Brain microvascular endothelial cell (primary cell): Measurements from ENCODE around the gene METTL25B.

Experiments used
- DNase-seq: peaks from one replicate; pipeline ENCODE4 v3.0.0-alpha.2; 2020
- H3K27ac ChIP-seq: fragments of 250-450 bp; sonication (Bioruptor Pico); 2 replicates; pipeline ENCODE4 v1.5.1; 2020; ENCODE audit warnings: mild to moderate bottlenecking, moderate library complexity
- H3K27me3 ChIP-seq: fragments of 250-450 bp; sonication (Bioruptor Pico); replicated peaks from 2 replicates; pipeline ENCODE4 v1.5.1; 2020; ENCODE audit warnings: mild to moderate bottlenecking
- H3K36me3 ChIP-seq: fragments of 250-450 bp; sonication (Bioruptor Pico); replicated peaks from 2 replicates; pipeline ENCODE4 v1.5.1; 2020; ENCODE audit warnings: mild to moderate bottlenecking
- H3K4me3 ChIP-seq: 2 replicates; pipeline ENCODE4 v1.5.1; 2011; ENCODE audit warnings: low read depth, mild to moderate bottlenecking, control low read depth, low read length, moderate library complexity
- in situ Hi-C: cut with HindIII; loops from 2 replicates; pipeline ENCODE4 v1.10.0; 2017; ENCODE audit warnings: low sequenced_read_pairs, low pct_ligation_motif_present
- TF ChIP-seq, protein P1 (sequence below): IDR thresholded peaks from 2 replicates; pipeline ENCODE4 v1.5.1; 2011; ENCODE audit warnings: low read depth, mild to moderate bottlenecking, moderate library complexity, low read length, control low read depth, inconsistent platforms; ENCODE audit errors: missing control alignments

METTL25B gene

DNA sequence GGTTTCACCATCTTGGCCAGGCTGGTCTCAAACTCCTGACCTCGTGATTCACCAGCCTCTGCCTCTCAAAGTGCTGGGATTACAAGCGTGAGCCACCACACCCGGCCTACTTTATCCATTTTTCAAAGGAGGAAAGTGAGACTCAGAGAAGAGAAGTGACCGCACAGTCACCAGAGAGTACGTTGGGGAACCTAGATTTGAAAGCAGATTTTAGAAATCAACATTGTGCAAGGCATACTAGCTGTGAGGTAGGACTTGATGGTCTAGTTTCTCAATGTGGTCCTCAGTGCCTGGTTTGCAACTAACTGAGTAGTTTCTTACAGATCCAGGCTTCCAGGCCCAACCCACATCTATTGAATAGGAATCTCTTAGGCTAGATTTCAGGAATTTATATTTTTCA lies 37.4 kb downstream of the METTL25B start:
- in situ Hi-C loops = no loop called here
- TF ChIP-seq, protein P1, sequence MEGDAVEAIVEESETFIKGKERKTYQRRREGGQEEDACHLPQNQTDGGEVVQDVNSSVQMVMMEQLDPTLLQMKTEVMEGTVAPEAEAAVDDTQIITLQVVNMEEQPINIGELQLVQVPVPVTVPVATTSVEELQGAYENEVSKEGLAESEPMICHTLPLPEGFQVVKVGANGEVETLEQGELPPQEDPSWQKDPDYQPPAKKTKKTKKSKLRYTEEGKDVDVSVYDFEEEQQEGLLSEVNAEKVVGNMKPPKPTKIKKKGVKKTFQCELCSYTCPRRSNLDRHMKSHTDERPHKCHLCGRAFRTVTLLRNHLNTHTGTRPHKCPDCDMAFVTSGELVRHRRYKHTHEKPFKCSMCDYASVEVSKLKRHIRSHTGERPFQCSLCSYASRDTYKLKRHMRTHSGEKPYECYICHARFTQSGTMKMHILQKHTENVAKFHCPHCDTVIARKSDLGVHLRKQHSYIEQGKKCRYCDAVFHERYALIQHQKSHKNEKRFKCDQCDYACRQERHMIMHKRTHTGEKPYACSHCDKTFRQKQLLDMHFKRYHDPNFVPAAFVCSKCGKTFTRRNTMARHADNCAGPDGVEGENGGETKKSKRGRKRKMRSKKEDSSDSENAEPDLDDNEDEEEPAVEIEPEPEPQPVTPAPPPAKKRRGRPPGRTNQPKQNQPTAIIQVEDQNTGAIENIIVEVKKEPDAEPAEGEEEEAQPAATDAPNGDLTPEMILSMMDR = no peak
- Histone ChIP-seq H3K4me3 (no peak overlapping the region), H3K27me3 (no peaks in the 10 kb centered on the region), H3K36me3 (peaks cover 6% of the 10 kb centered on the region), H3K27ac (no peak overlapping the region)
- no peak for DNase-seq

DNA sequence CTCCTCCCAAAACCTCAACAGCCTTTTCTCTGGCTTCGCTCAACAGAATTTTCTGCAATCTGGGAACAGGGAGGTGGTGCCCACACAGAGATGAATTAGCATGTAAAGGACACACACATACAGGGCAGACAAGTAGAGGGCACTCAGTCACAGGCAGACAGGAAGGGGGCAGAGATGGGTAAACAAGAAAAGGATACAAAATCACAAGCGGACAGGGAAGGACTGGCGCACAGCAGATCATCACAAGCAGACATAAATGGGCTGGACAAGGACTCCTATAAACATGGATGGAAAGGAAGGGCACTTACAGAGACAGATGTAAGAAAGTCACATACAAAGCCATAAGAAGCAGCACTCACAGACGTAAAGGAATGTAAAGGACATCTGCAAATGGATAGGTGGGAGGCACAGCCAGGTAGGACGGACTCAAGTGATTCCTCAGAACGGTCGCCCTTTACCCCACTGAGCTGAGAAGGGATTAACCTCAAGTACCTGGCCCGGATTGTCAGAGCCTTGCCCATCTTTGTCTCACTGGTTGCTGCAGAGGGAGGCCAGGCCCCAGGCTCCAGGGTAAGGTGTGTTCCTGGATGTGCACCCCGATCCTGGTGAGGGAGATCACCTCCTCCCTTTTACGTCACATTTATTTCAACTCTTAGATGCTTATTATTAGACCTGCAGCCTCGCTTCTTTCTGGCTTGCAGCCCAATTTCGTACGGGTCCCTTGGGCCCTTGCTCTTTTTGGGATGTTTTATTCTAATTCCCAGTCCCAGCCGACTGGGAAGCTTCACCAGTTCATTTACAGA lies 38.2 kb downstream of the METTL25B start:
- DNase-seq = no peak
- H3K36me3 ChIP-seq = peaks cover 9% of the 10 kb centered on the region
- H3K4me3 ChIP-seq = peak overlapping the region; percentile 95
- TF ChIP-seq, protein P1 = no peak
- H3K27me3 ChIP-seq = no peaks in the 10 kb centered on the region
- H3K27ac ChIP-seq = peak overlapping the region; percentile 82
- in situ Hi-C loops = no loop called here

DNA sequence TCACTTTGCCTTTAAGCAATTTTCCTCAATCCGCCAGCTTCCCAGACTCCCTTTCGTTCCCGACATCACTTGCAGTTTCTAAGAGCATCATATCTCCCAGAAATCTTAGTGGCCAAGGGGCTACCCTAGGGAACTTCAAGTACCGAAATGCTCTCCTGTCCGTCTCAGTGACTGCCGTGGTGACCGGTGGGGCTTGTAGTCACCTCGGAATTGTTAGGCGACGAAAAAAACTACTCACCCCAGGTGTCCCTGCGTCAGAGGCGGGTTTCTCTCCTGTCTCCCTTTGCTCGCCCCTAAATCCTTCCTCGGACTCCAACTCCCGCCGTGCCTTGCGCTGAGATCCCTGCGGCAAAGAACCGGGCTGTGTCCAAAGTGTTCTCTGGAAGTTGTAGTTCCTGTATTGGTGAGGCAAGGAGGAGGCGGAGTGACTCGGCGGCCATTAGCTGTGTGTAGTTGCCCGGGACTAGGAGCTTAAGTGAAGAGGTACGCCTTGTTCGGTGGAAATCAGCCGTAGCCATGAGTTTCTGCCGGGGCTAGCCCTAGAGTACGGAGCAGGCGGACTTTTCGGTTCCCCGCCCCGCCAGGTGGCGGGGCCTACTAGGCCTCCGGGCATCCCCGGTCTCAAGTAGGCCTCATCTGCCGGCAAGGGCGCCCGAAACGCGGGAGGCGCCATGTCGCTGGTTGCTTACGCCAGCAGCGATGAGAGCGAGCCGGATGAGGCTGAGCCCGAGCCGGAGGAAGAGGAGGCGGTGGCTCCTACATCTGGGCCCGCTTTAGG lies 39.0 kb downstream of the METTL25B start, which contains the start of gene PRCC:
Gene PRCC (plus strand): TSS at position 435 of the 778 bp plus-strand sequence. CDS start 237 bp downstream, at position 672.
- Histone ChIP-seq H3K4me3 (peak within 1 kb of the TSS; percentile 95), H3K27ac (peak within 1 kb of the TSS; percentile 82), H3K27me3 (no peaks in the 10 kb centered on the region), H3K36me3 (peaks cover 9% of the 10 kb centered on the region)
- peak; percentile 100 for DNase-seq
- TF ChIP-seq, protein P1 = peak; percentile 10
- in situ Hi-C loops = no loop called here

DNA sequence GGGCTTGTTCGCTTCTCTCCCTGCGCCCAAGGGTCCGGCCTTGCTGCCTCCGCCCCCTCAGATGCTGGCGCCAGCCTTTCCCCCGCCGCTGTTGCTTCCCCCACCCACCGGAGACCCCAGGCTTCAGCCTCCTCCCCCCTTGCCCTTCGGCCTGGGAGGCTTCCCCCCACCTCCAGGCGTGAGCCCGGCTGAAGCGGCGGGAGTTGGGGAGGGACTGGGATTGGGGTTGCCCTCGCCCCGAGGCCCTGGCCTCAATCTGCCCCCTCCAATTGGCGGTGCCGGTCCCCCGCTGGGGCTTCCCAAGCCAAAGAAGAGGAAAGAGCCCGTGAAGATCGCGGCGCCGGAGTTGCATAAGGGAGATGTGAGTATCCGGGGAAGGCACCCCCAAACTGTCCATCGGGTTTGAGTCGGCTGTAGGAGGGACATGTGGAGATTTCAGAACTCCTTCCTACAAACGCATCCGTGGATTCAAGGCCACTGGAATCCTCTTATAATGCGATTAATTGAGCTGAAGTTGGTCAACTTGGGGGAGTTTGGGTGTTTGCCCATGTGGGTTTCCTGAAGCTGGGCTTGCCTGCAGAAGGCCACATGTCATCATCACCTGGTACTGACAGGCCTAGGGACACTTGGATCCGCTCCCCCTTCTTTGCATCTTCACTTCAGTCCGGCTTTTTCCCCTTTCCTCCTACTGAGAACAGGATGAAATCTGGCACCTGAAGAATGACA lies 39.8 kb downstream of the METTL25B start:
- in situ Hi-C loops = no loop called here
- H3K36me3 ChIP-seq = peaks cover 9% of the 10 kb centered on the region
- H3K4me3 ChIP-seq = peak overlapping the region; percentile 95
- H3K27ac ChIP-seq = peak overlapping the region; percentile 82
- no peaks in the 10 kb centered on the region for H3K27me3 ChIP-seq
- no peak for DNase-seq
- TF ChIP-seq, protein P1 = no peak

DNA sequence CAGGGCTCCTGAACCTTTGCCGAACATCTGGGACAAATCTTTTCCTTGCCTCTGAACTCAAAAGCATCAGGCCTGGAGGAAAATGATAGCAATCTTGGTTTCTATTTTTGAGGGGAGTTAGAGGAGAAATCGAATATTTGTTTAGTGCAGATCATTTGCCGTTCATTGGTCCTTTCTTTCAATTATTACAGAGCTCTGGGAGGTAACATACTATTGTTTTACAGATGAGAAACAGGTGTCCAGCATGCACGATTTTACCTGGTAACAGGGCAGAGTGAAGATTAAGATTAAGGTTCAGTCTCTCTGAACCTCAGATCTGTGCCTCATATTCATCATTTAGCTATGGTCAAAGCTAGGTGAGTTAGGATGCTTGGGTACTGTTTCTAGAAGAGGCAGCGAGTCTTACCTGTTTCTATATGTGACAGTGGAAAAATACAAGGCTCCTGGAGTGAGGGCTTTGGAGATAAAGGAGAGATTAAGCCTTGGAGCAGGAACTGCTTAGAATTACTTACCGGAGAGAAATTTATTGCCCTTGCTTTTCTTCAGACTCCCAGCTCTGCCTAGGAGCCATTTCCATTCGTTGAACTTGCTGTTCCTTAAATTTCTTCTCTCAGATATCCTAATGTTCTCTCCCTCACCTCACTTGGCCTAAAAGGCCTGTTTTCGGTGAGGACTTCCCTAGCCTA lies 40.5 kb downstream of the METTL25B start:
- Histone ChIP-seq H3K4me3 (peak overlapping the region; percentile 95), H3K27ac (no peak overlapping the region), H3K36me3 (peaks cover 9% of the 10 kb centered on the region), H3K27me3 (no peaks in the 10 kb centered on the region)
- in situ Hi-C loops = no loop called here
- no peak for DNase-seq
- TF ChIP-seq, protein P1 = no peak
